Germinal center (tissue), 1 donor: ENCODE results near the gene NRGN.
"Not testable (repeated sequence)": the region's sequence is repeated elsewhere in the genome, so short reads cannot be mapped to it uniquely, and the experiment has no call there.

Experiments
- DNase-seq: peaks from one replicate; pipeline ENCODE4 v3.0.0; 2012; ENCODE audit warnings: mixed read lengths, low spot score

NRGN gene

GRCh38 chr11:124757320-124757719 lies 17.6 kb downstream of the NRGN start:
- no peak for DNase-seq

GRCh38 chr11:124758355-124759265 lies 18.9 kb downstream of the NRGN start:
- DNase-seq = peak; percentile 84

- no peak for DNase-seq
Observed at GRCh38 chr11:124759266-124760204, 19.8 kb downstream of the NRGN start.

GRCh38 chr11:124760205-124760652 lies 20.5 kb downstream of the NRGN start:
- no peak for DNase-seq

- DNase-seq = no peak
Observed at GRCh38 chr11:124760806-124761205, 21.1 kb downstream of the NRGN start.

GRCh38 chr11:124761301-124762104 lies 21.8 kb downstream of the NRGN start:
- no peak for DNase-seq

GRCh38 chr11:124762105-124762623 lies 22.4 kb downstream of the NRGN start, which contains the start of gene ESAM:
Gene ESAM, minus strand, starts transcription at chr11:124762290. Its CDS starts 136 bp downstream, at chr11:124762154.
- peak; percentile 82 for DNase-seq

GRCh38 chr11:124762624-124763155 lies 22.9 kb downstream of the NRGN start:
- DNase-seq = no peak

GRCh38 chr11:124763156-124763947 lies 23.6 kb downstream of the NRGN start:
- DNase-seq = peak; percentile 56

GRCh38 chr11:124766156-124766555 lies 26.4 kb downstream of the NRGN start:
- DNase-seq = no peak

- no peak for DNase-seq
Observed at GRCh38 chr11:124768914-124769313, 29.2 kb downstream of the NRGN start.

- DNase-seq = no peak
Observed at GRCh38 chr11:124769806-124770774, 30.3 kb downstream of the NRGN start.

- DNase-seq = not testable (repeated sequence)
Observed at GRCh38 chr11:124770959-124771358, 31.2 kb downstream of the NRGN start.

GRCh38 chr11:124776865-124777645 lies 37.3 kb downstream of the NRGN start:
- DNase-seq = no peak

- DNase-seq = no peak
Observed at GRCh38 chr11:124778281-124778680, 38.5 kb downstream of the NRGN start.

- no peak for DNase-seq
Observed at GRCh38 chr11:124779568-124779967, 39.8 kb downstream of the NRGN start.

GRCh38 chr11:124783002-124783401 lies 43.3 kb downstream of the NRGN start:
- no peak for DNase-seq

- DNase-seq = no peak
Observed at GRCh38 chr11:124784051-124784450, 44.3 kb downstream of the NRGN start.
